Parathyroid adenoma (tissue), 2 donors: ENCODE results near the gene VPS26C.

Source experiments
- H2AFZ ChIP-seq: fragments of 300-600 bp; sonication (generic); one replicate; pipeline ENCODE4 v1.7.0; 2017; ENCODE audit warnings: antibody characterized with exemption, mild to moderate bottlenecking
- H3K27ac ChIP-seq: fragments of 300-600 bp; sonication (generic); one replicate; pipeline ENCODE4 v1.7.0; 2017
- H3K27me3 ChIP-seq: fragments of 300-600 bp; sonication (generic); one replicate; pipeline ENCODE4 v1.7.0; 2017; ENCODE audit warnings: low read length; ENCODE audit not compliant: control insufficient read depth, insufficient read depth
- H3K36me3 ChIP-seq: fragments of 300-600 bp; sonication (generic); one replicate; pipeline ENCODE4 v1.7.0; 2017; ENCODE audit warnings: low read length; ENCODE audit not compliant: control insufficient read depth, insufficient read depth
- H3K4me1 ChIP-seq: fragments of 300-600 bp; sonication (generic); one replicate; pipeline ENCODE4 v1.7.0; 2017; ENCODE audit warnings: control low read depth
- H3K4me2 ChIP-seq: fragments of 300-600 bp; sonication (generic); one replicate; pipeline ENCODE4 v1.7.0; 2017; ENCODE audit warnings: low read length
- H3K4me3 ChIP-seq: fragments of 300-600 bp; sonication (generic); one replicate; pipeline ENCODE4 v1.7.0; 2017; ENCODE audit warnings: low read depth, low read length
- H3K79me2 ChIP-seq: fragments of 300-600 bp; sonication (generic); one replicate; pipeline ENCODE4 v1.7.0; 2017; ENCODE audit warnings: control low read depth
- H3K9ac ChIP-seq: fragments of 300-600 bp; sonication (generic); one replicate; pipeline ENCODE4 v1.7.0; 2017; ENCODE audit warnings: mild to moderate bottlenecking
- H3K9me3 ChIP-seq: fragments of 300-600 bp; sonication (generic); one replicate; pipeline ENCODE4 v1.7.0; 2017; ENCODE audit warnings: low read length; ENCODE audit not compliant: control insufficient read depth
- TF ChIP-seq, protein P1 (sequence below): fragments of 300-600 bp; sonication (generic); IDR thresholded peaks from one replicate; pipeline ENCODE4 v1.7.0; 2017; ENCODE audit warnings: antibody characterized with exemption, mild to moderate bottlenecking
- donor health status: primary hyperparathyroidism.

VPS26C gene

DNA sequence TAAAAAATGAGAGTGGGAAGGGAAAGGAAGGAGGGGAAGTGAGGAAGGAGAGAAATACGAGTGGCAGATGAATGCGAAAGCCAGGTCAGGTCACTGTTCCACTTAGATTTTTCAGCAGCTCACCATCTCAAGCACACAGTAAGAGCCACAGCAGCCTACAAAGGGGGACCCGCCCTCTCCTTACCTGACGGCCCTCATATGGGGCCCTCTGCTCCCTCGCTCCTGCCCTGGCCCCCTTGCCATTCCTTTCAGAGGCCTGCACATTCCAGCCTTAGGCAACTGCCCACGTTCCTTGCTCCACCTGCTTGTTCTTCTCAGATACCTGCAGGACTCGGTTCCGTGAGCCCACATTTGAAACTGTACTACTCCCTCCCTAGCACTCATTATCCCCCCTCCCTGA is 22.0 kb downstream of the VPS26C start:
- Histone ChIP-seq H3K4me2 (no peak overlapping the region), H3K9ac (no peak overlapping the region), H3K27ac (no peak overlapping the region), H3K36me3 (no peaks in the 10 kb centered on the region), H3K9me3 (no peaks in the 10 kb centered on the region), H3K4me3 (no peak overlapping the region), H2AFZ (no peak overlapping the region), H3K4me1 (no peaks in the 10 kb centered on the region), H3K79me2 (peaks cover 43% of the 10 kb centered on the region), H3K27me3 (no peaks in the 10 kb centered on the region)
- TF ChIP-seq, protein P1, sequence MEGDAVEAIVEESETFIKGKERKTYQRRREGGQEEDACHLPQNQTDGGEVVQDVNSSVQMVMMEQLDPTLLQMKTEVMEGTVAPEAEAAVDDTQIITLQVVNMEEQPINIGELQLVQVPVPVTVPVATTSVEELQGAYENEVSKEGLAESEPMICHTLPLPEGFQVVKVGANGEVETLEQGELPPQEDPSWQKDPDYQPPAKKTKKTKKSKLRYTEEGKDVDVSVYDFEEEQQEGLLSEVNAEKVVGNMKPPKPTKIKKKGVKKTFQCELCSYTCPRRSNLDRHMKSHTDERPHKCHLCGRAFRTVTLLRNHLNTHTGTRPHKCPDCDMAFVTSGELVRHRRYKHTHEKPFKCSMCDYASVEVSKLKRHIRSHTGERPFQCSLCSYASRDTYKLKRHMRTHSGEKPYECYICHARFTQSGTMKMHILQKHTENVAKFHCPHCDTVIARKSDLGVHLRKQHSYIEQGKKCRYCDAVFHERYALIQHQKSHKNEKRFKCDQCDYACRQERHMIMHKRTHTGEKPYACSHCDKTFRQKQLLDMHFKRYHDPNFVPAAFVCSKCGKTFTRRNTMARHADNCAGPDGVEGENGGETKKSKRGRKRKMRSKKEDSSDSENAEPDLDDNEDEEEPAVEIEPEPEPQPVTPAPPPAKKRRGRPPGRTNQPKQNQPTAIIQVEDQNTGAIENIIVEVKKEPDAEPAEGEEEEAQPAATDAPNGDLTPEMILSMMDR: no peak

DNA sequence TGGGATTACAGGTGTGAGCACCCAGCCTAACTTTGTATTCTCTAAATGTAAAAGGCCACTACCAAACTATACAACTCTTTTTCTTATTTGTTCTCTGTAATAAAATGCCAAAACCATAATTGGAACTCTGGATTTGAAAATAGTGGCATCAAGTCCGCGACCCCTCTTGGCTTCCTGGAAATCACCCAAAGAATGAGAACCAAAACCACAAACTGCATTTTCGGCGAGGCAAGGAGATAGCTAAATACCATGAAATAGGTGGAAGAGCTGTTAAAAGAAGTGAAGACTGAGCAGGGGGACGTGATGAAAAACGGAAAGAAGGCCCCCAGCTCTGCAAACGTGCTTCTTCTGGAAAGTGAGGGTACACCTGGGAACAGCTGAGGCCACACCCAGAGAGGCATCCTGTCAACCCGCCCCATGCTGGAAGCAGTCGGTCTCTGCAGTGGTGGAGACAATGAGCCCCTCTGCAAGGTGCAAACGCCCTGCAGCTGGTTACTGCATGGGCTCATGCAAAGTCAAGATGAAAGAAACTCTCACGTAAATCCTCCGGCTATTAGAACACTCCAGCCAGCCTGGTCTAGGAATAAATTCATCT is 22.5 kb downstream of the VPS26C start:
- Histone ChIP-seq H3K27ac (no peak overlapping the region), H3K9ac (no peak overlapping the region), H3K27me3 (no peaks in the 10 kb centered on the region), H3K36me3 (no peaks in the 10 kb centered on the region), H3K4me2 (no peak overlapping the region), H3K79me2 (peaks cover 39% of the 10 kb centered on the region), H3K9me3 (no peaks in the 10 kb centered on the region), H2AFZ (no peak overlapping the region), H3K4me1 (no peaks in the 10 kb centered on the region), H3K4me3 (no peak overlapping the region)
- TF ChIP-seq, protein P1: no peak

DNA sequence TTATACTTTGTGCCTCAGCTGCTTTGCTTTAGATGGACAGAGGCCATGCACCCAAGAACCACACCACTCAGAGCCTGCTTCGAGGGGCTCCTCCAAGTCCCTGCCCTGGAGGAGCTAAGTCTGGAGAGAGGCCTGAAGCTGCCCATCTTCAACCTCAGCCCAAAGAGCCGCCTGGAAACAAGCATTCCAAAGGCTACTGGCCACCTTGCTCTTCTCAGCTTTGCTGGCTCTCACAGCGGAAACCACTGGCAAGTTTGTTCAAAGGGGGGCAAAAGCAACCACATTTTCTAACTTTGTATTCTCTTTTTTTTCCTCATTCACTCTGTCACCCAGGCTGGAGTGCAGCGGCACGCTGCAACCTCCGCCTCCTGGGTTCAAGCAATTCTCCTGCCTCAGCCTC is 23.2 kb downstream of the VPS26C start:
- Histone ChIP-seq H3K9me3 (no peaks in the 10 kb centered on the region), H3K36me3 (no peaks in the 10 kb centered on the region), H3K4me1 (no peaks in the 10 kb centered on the region), H3K9ac (no peak overlapping the region), H3K27me3 (no peaks in the 10 kb centered on the region), H3K4me2 (no peak overlapping the region), H3K4me3 (no peak overlapping the region), H3K27ac (no peak overlapping the region), H2AFZ (no peak overlapping the region), H3K79me2 (peaks cover 36% of the 10 kb centered on the region)
- TF ChIP-seq, protein P1: no peak

GRCh38 chr21:37241426-37241825 is 25.7 kb downstream of the VPS26C start:
- H3K36me3 ChIP-seq: no peaks in the 10 kb centered on the region
- H3K79me2 ChIP-seq: peaks cover 19% of the 10 kb centered on the region
- no peak overlapping the region for H3K27ac ChIP-seq
- no peak overlapping the region for H3K4me2 ChIP-seq
- no peaks in the 10 kb centered on the region for H3K4me1 ChIP-seq
- no peaks in the 10 kb centered on the region for H3K27me3 ChIP-seq
- no peak overlapping the region for H2AFZ ChIP-seq
- H3K9me3 ChIP-seq: no peaks in the 10 kb centered on the region
- no peak overlapping the region for H3K4me3 ChIP-seq
- H3K9ac ChIP-seq: no peak overlapping the region
- TF ChIP-seq, protein P1: no peak

DNA sequence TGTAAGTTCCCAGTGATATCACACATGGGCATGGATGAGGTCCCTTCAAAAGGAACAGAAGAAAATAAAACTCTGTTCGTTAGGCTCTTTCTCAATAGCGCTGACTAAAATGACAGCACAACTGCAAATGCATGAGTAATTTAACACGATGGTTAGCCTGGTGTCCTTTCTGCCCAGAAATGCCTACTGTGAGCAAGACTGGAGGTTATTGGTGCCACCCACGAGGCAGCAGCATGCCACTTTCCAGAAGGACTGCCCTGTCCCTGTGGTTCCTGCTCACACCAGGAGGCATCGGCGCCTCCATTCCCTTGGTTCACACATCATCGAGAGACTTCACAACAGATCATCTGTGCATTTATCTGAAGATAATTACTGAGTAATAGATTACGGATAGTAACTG is 26.2 kb downstream of the VPS26C start:
- no peak overlapping the region for H2AFZ ChIP-seq
- TF ChIP-seq, protein P1: no peak

More for the DNA sequence above, 26.2 kb downstream of the VPS26C start:
- peaks cover 19% of the 10 kb centered on the region for H3K79me2 ChIP-seq
- no peaks in the 10 kb centered on the region for H3K9me3 ChIP-seq
- no peak overlapping the region for H3K9ac ChIP-seq
- no peak overlapping the region for H3K4me3 ChIP-seq
- no peaks in the 10 kb centered on the region for H3K27me3 ChIP-seq
- no peak overlapping the region for H3K4me2 ChIP-seq
- no peak overlapping the region for H3K27ac ChIP-seq
- H3K36me3 ChIP-seq: no peaks in the 10 kb centered on the region
- no peaks in the 10 kb centered on the region for H3K4me1 ChIP-seq
